ENCODE measurements around the gene ARHGAP9. TPM values are rescaled to one million over a fixed set of nuclear protein-coding genes. Genes with fewer than 3 reads are reported as not detected.
"Not testable (repeated sequence)": the region's sequence is repeated elsewhere in the genome, so short reads cannot be mapped to it uniquely, and the experiment has no call there.

ARHGAP9 gene
- total and polyA plus RNA-seq, 2 of the 8 experiments (the other 6 are each of a cell fraction or from before 2014, with no cell fraction given) = 3.2 to 6.0 TPM

DNA sequence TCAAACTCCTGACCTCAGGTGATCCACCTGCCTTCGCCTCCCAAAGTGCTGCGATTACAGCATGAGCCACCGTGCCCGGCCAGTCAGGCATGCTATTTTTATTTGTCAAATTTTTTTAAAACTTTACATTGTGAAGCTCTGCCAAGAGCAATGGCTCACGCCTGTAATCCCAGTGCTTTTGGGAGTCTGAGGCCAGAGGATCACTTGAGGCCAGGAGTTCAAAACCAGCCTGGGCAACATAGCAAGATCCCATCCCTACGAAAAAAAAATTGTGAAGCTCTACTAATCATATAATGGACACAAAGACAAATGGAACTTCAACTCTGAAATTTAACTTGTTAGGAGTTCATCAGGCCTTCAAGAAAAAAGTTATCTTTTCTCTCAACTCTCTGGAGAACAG is 50.7 kb downstream of the ARHGAP9 start (continued):
- TF ChIP-seq RFX5 (IDR thresholded peaks at IDR 0.05; ENCODE audit: borderline replicate concordance, low read depth, low read length) (no peak), GTF2F1 (IDR thresholded peaks at IDR 0.05; ENCODE audit: borderline replicate concordance, low read depth, low read length) (no peak), EZH2 (IDR thresholded peaks at IDR 0.05; ENCODE audit: low read depth, low read length, severe bottlenecking) (no peak), ASH2L (IDR thresholded peaks at IDR 0.05; ENCODE audit: low read length) (no peak), NRF1 (IDR thresholded peaks at IDR 0.05; ENCODE audit: low read depth, low read length) (no peak), HDAC6 (IDR thresholded peaks at IDR 0.05; ENCODE audit: low read depth, low read length) (no peak)

DNA sequence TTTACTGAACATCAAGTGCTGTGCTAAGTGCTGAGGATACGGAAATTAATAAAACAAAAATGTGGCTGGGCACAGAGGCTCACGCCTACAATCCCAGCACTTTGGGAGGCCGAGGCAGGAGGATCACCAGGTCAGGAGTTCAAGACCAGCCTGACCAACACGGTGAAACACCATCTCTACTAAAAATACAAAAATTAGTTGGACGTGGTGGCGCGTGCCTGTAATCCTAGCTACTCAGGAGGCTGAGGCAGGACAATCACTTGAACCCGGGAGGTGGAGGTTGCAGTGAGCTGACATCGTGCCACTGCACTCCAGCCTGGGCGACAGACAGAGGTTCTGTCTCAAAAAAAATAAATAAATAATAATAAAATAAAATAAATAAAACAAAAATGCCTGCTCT is 52.7 kb downstream of the ARHGAP9 start:
- H4K20me1 ChIP-seq (replicated peaks in 1 of 2; ENCODE audit: control insufficient read depth in 1 of 2, insufficient read depth in 2 of 2, low read length in 2 of 2); FAIRE-seq; H4K8ac ChIP-seq (ENCODE audit: extremely low read depth, insufficient read depth, low read length); H3K18ac ChIP-seq (ENCODE audit: extremely low read depth, low read length); H2BK120ac ChIP-seq (replicated peaks; ENCODE audit: low read depth, low read length); H3K4me3 ChIP-seq (ENCODE audit: extremely low read depth in 1 of 4, insufficient read depth in 2 of 4, low read depth in 3 of 4, low read length in 4 of 4); H3K23me2 ChIP-seq (ENCODE audit: low read depth, low read length); H3K4me2 ChIP-seq (ENCODE audit: insufficient read depth in 1 of 2, low read depth in 2 of 2, low read length in 2 of 2); H3K36me3 ChIP-seq (ENCODE audit: control insufficient read depth in 2 of 4, insufficient read depth in 4 of 4, low read length in 3 of 4); H2AK5ac ChIP-seq (ENCODE audit: low read depth, low read length); H4K5ac ChIP-seq (ENCODE audit: insufficient read length, low read depth, low read length); H3K14ac ChIP-seq (ENCODE audit: insufficient read length); H3K79me1 ChIP-seq (ENCODE audit: low read depth, low read length); H3K27ac ChIP-seq (ENCODE audit: low read depth, low read length); H3K9me3 ChIP-seq (ENCODE audit: insufficient read depth in 2 of 2, low read depth in 1 of 2, low read length in 1 of 2); H3K4me1 ChIP-seq (replicated peaks in 1 of 4; ENCODE audit: control insufficient read depth in 3 of 4, insufficient read depth in 4 of 4, low read length in 3 of 4); H2BK20ac ChIP-seq (ENCODE audit: low read length); H3K9ac ChIP-seq (replicated peaks in 1 of 4; ENCODE audit: extremely low read depth in 1 of 4, low read depth in 3 of 4, low read length in 3 of 4); H3K23ac ChIP-seq (ENCODE audit: insufficient read length); H2BK12ac ChIP-seq (ENCODE audit: low read depth, low read length); H2AFZ ChIP-seq (ENCODE audit: low read length); H2BK5ac ChIP-seq (ENCODE audit: low read depth, low read length); H3K27me3 ChIP-seq (replicated peaks in 1 of 4; ENCODE audit: control insufficient read depth in 3 of 4, extremely low read depth in 1 of 4, insufficient read depth in 3 of 4, low read length in 3 of 4); DNase-seq (ENCODE audit: low read depth in 1 of 2, low spot score in 2 of 2); H4K91ac ChIP-seq (replicated peaks; ENCODE audit: insufficient read length, low read length); H2BK15ac ChIP-seq (ENCODE audit: low read length); H3K56ac ChIP-seq (replicated peaks; ENCODE audit: insufficient read length, low read depth, low read length); H3K4ac ChIP-seq (replicated peaks; ENCODE audit: insufficient read length, low read depth, low read length): not testable (repeated sequence)
- WGBS, 2 experiments (ENCODE audit: extremely low coverage in 1 of 2, insufficient coverage in 1 of 2, insufficient read length in 1 of 2, insufficient replicate concordance in 2 of 2, low coverage in 1 of 2, low lambda C conversion rate in 2 of 2, missing lambda C conversion rate in 1 of 2) = 97% methylated on average over 10 of the region's 10 CpGs; no CpG with 5 or more reads in 1 of the 2 experiments
- ChIA-PET POLR2A (ENCODE audit: partially characterized antibody) (interaction anchor here (0.8 to 13.2 kb wide), 4 partner anchors 12 to 32 kb away, joined by 3 to 168 read pairs (median 14); partner anchors contain the start of gene INHBE), CTCF (ENCODE audit: partially characterized antibody) (interaction anchor here (0.7 to 1.7 kb wide), 8 partner anchors 24 to 213 kb away, joined by 3 to 7 read pairs (median 3); no protein-coding TSS in a partner anchor)
- H3K79me2 ChIP-seq (ENCODE audit: control insufficient read depth in 1 of 2, insufficient read depth in 2 of 2, low read length in 2 of 2) = peaks cover 0 to 14% of the 10 kb centered on the region in 2 experiments; a peak in 2 of 4 replicates

Data from H1 (cell line).